GM18951 (cell line): ENCODE results near the gene INTU.

Experiments used
- POLR2A ChIP-seq: IDR thresholded peaks from 4 replicates; pipeline ENCODE4 v1.6.1; 2011; ENCODE audit warnings: mild to moderate bottlenecking; ENCODE audit not compliant: insufficient read length, insufficient read depth; ENCODE audit errors: extremely low read depth
- in situ Hi-C: fragments of 300-500 bp; cut with MboI; formaldehyde crosslinking; loops from one replicate; pipeline ENCODE4 v1.12.0; 2022; ENCODE audit warnings: low sequenced_read_pairs, mixed read lengths, inconsistent platforms; ENCODE audit not compliant: unreplicated experiment

Gene INTU

GRCh38 chr4:127667116-127667515 is 34.4 kb downstream of the INTU start:
- in situ Hi-C loops = no loop called here

GRCh38 chr4:127667772-127668171 is 35.0 kb downstream of the INTU start:
- TF ChIP-seq POLR2A = no peak
- in situ Hi-C loops = no loop called here

More at GRCh38 chr4:127667116-127667515, 34.4 kb downstream of the INTU start:
- TF ChIP-seq POLR2A = no peak

- in situ Hi-C loops = no loop called here
- no peak for TF ChIP-seq POLR2A
Measured at GRCh38 chr4:127668770-127669169, 36.0 kb downstream of the INTU start.

DNA sequence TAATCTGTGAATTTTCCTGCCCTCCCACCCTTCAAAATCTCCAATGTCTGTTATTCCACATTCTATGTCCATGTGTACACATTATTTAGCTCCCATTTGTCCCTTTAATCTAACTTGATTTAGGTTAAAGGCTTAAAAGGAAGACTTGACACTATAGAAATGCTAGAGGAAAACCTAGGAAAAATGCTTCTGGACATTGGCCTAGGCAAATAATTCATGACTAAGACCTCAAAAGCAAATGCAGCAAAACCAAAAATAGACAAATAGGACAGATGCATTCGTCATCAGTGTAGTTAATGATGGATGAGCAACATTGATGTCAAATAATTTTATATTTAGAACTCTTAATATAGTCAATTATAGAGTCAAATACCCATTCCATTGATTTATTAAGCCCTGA is 36.9 kb downstream of the INTU start:
- no peak for TF ChIP-seq POLR2A
- in situ Hi-C loops = no loop called here

GRCh38 chr4:127672111-127672510 is 39.4 kb downstream of the INTU start:
- in situ Hi-C loops = no loop called here
- TF ChIP-seq POLR2A = no peak

DNA sequence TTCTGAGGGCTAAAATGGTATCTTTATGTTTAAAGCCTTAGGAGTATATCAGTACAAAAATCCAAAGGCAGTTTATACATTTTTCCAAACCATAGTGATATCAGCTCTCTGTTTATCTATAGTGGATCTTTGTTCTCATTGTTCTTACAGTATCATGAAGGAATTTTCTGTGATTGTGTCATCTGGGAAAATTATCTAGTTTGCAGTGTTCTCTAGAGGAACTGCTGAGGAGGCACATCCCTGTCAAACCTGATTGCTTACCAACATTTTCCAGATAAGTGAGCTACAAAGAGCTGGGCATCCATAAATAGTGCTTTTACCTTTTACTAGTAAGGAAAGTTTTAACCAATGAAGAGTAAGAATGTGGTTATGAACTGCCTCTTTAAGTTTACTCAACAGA is 52.5 kb downstream of the INTU start:
- in situ Hi-C loops = no loop called here
- no peak for TF ChIP-seq POLR2A

DNA sequence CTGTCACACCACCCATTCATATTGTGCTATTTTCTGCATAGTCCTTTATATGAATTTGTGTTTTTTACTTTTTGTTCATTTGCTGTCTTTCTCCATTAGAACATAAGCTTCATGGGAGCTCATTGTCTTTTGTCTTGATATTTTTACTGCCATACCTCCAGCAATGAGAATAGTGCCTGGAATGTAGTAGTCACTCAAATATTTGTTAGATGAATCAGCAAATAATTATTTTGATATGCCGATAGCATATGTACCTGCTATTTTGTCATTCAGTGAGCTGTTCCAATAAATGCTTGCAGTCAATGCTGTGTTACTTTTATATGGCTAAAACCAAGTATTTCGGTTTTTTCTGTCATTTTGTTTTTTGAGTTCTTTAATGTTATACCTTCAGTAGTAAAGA is 53.9 kb downstream of the INTU start:
- in situ Hi-C loops = no loop called here
- TF ChIP-seq POLR2A = no peak

- in situ Hi-C loops = no loop called here
- TF ChIP-seq POLR2A = no peak
Measured at GRCh38 chr4:127687580-127687979, 54.8 kb downstream of the INTU start.

DNA sequence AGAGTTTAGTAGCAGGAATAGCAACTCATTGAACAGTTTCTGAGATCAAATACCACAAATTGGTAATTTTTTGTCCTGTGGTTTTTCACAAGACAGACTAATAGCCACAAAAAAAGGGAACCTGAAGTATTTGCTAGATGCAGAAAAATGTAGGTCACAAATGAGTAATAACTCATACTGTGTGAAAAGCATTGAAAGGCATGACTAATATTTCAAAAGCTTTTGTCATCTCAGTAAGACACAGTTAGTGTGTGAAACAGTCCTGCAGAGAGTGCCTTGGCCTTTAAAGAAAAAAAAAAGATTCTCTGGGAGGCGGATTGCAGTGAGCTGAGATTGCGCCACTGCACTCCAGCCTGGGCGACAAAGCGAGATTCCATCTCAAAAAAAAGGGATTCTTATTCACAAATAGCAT is 66.0 kb downstream of the INTU start:
- in situ Hi-C loops = no loop called here
- TF ChIP-seq POLR2A = no peak

- in situ Hi-C loops = no loop called here
Measured at GRCh38 chr4:127708985-127709384, 76.2 kb downstream of the INTU start.

DNA sequence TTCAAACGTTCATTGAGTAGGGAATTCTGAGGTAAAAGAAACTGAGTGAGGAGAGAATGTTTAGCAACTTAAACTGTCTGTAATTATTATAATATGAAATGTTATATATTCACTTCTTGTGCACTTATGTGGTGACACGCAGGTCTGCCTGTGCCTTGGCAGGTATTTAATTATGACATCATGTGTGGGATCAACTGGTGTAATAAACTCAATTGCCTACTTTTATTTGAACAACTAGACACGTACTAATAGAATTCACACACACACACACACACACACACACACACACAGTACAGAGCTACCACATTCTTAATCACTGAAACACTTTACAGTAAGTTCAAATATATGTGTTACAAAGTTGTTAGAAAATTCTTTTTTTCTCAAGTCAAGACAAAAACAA is 76.7 kb downstream of the INTU start:
- no peak for TF ChIP-seq POLR2A
- in situ Hi-C loops = no loop called here

More at GRCh38 chr4:127708985-127709384, 76.2 kb downstream of the INTU start:
- TF ChIP-seq POLR2A = no peak

- in situ Hi-C loops = loop anchor here (5.0 kb wide), 1 partner anchor 133 kb away; no protein-coding TSS in a partner anchor
- no peak for TF ChIP-seq POLR2A
Measured at GRCh38 chr4:127730142-127730913, 97.6 kb downstream of the INTU start, which contains the start of gene SLC25A31. Gene SLC25A31 (plus strand): TSS chr4:127730400. CDS start chr4:127730546, 146 bp downstream.

DNA sequence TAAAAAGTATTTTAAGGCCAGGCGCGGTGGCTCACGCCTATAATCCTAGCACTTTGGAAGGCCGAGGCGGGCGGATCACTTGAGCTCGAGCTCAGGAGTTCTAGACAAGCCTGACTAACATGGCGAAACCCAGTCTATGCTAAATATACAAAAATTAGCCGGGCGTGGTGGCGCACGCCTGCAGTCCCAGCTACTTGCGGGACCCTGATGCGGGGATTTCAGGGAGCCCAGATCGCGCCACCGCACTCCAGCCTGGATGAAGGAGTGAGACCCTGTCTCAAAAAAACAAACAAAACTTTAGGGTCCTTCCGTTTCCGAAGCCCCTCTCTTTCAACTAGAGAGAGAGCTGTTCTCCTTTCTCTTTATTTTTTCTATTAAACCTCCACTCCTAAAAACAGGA is 98.6 kb downstream of the INTU start:
- in situ Hi-C loops = loop anchor here (5.0 kb wide), 1 partner anchor 134 kb away; no protein-coding TSS in a partner anchor
- TF ChIP-seq POLR2A = no peak
